Jurkat, Clone E6-1 (cell line): Measurements from ENCODE around the gene SF3B1. TPM values are rescaled to one million over a fixed set of nuclear protein-coding genes. Genes with fewer than 3 reads are reported as not detected.
A peak's percentile ranks its signal among the peaks of the same experiment; 100 is the strongest.
"Not testable (repeated sequence)": the region's sequence is repeated elsewhere in the genome, so short reads cannot be mapped to it uniquely, and the experiment has no call there.

ENCODE experiments used
- DNase-seq: peaks from one replicate; pipeline ENCODE4 v3.0.0-alpha.2; 2011; ENCODE audit warnings: low read depth, low spot score
- H3K4me3 ChIP-seq: 2 replicates; pipeline ENCODE4 v1.5.1; 2011; ENCODE audit warnings: mild to moderate bottlenecking, low read length, control low read depth, moderate library complexity
- polyA plus RNA-seq: library from polyadenylated mRNA; unstranded; fragments of >200 nt; gene quantifications from one replicate; pipeline ENCODE4 v1.2.1, GENCODE V29; 2012; ENCODE audit warnings: missing spikeins; ENCODE audit not compliant: insufficient read length, insufficient read depth

The SF3B1 gene, protein sequence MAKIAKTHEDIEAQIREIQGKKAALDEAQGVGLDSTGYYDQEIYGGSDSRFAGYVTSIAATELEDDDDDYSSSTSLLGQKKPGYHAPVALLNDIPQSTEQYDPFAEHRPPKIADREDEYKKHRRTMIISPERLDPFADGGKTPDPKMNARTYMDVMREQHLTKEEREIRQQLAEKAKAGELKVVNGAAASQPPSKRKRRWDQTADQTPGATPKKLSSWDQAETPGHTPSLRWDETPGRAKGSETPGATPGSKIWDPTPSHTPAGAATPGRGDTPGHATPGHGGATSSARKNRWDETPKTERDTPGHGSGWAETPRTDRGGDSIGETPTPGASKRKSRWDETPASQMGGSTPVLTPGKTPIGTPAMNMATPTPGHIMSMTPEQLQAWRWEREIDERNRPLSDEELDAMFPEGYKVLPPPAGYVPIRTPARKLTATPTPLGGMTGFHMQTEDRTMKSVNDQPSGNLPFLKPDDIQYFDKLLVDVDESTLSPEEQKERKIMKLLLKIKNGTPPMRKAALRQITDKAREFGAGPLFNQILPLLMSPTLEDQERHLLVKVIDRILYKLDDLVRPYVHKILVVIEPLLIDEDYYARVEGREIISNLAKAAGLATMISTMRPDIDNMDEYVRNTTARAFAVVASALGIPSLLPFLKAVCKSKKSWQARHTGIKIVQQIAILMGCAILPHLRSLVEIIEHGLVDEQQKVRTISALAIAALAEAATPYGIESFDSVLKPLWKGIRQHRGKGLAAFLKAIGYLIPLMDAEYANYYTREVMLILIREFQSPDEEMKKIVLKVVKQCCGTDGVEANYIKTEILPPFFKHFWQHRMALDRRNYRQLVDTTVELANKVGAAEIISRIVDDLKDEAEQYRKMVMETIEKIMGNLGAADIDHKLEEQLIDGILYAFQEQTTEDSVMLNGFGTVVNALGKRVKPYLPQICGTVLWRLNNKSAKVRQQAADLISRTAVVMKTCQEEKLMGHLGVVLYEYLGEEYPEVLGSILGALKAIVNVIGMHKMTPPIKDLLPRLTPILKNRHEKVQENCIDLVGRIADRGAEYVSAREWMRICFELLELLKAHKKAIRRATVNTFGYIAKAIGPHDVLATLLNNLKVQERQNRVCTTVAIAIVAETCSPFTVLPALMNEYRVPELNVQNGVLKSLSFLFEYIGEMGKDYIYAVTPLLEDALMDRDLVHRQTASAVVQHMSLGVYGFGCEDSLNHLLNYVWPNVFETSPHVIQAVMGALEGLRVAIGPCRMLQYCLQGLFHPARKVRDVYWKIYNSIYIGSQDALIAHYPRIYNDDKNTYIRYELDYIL
- polyA plus RNA-seq: 355 TPM

DNA sequence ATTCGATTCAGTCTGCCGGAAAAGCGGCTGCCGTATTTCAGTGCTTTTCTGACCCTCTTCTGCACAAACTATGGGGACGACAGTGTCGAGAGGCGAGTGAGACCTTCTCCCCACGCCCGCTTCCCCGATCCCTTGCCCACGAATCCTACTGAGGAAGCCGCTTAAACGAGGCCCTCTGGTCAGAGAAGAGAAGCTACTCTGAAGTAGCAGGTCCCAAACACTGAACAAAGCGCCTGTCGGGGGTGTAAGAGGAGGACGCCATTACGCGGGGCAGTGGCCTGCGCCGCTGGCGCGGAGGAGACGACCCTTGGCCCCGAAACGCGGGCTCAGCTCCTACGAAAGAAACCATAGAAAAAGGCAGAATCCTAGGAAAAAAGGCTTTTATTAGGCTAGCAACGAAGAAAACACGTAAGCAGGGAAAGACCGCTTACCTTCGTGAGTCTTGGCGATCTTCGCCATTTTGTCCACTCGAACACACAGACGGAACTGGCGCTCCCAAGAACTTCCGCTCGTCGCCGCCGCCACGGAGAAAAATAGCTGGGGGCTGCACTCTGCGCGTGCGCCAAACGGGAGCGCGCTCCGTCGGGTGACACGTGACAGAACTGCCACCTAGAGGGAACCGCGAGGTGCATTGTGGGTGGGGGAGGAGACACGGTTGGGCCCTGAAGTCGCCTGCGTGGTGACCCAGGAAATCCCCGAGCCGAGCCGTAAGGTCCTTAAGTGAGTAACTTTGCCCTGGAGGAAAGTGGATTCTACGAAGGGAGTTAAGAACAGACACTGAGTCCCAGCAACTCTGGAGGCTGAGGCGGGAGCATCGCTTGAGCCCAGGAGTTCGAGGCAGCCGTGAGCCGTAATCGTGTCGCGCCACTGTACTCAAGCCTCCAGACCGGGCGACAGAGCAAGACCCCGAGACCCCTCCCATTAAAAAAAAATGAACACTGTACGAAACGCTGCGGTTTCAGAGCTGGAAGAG is at the start of gene SF3B1:
SF3B1 (minus strand) TSS at position 488 of the 973 bp plus-strand sequence; CDS start at position 459, 29 bp downstream.
- H3K4me3 ChIP-seq: peak within 1 kb of the TSS; percentile 89
- DNase-seq: peak; percentile 97

GRCh38 chr2:197484248-197484647 is 49.4 kb upstream of the SF3B1 start:
- not testable (repeated sequence) for DNase-seq, H3K4me3 ChIP-seq

GRCh38 chr2:197480165-197481036 is 45.6 kb upstream of the SF3B1 start:
- no peak overlapping the region for H3K4me3 ChIP-seq
- DNase-seq: no peak

DNA sequence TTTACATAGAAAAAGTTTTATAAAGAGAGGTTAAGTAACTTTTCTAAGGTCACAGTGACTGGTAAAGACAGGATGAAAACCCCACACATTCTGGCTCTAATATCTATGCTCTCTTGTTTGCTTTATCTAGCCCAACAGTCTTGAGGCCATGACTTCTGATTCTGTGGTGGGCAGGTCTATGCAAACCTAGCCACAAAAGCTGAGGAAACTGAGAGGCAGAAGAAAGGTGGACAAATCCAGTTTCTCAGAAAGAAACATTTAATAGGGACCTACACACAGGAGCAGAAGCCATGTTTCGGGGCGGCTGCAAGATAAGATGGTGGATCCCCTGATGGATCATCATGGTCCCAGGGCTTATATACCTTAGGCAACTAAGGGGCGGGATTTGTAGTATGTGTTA is 43.0 kb upstream of the SF3B1 start:
- H3K4me3 ChIP-seq: no peak overlapping the region
- no peak for DNase-seq

DNA sequence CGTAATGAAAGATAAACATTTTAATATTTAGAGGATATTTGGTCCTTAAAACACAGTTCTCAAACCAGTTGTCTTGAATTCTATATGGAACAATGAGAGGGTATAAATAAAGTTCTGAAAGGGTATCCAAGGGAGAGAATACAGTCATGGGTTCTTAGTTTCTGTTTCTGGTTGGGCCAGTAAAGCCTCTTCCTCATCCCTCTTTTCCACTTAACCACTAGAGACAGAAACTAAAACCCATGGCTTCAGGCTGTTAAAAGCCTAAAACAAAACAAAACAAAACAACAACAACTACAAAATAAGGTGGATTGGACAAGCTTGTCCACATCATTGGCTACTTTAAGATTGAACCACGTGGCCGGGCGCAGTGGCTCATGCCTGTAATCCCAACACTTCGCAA is 37.3 kb upstream of the SF3B1 start:
- no peak overlapping the region for H3K4me3 ChIP-seq
- DNase-seq: no peak

DNA sequence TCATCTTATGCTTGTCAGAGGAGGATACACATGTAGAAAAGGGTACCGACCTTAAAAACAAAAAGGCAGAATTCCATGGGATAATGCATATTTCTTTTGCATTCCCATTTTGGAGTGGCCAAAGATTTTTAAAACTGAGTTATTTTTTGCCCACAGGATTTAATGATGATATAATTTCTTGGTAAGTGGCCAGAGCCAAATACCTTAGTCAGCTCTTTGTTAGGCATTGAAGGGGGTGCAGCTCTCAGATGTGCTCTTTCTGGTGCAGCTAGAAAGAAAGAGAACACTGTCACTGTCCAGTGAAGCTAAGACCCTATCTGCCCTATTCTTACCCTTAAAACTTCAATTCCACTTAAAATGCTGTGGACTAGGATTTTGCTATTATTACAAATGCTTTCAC is 29.3 kb upstream of the SF3B1 start:
- DNase-seq: no peak
- no peak overlapping the region for H3K4me3 ChIP-seq

DNA sequence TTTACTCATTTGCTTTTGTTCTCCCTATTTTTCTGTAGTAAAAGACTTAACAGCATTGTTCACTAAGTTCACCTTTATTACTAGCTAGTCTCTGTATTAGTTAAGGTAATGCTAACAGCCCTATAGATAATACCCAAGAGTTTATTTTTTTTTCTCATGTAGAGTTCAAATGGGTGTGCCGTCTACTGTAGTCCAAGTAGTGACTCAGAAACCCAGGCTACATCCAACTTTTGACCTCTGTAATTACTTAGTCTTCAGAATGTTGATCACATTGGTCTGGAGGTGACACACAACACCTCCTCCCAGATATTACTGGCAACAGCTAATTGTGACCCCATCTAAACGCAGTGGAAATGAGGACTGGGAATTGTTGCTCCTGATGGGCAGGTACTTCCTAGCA is 26.2 kb upstream of the SF3B1 start:
- no peak overlapping the region for H3K4me3 ChIP-seq
- DNase-seq: no peak

DNA sequence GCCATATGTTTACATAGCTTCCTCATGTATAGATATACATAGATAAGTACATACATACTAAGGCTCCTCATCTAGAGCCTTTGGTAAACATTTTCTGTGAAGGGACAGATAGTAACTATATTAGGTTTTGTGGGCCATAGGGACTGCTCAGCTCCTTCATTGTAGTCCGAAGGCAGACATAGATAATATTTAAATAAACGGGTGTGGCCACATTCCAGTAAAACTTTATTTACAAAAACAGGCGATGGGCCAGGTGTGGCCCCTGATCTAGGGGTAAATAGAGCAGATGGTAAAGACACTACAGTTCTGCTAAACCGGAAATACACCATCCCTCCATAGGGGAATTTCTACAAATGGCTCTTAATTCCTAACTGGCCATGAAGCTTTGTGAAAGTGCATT is 25.8 kb upstream of the SF3B1 start:
- H3K4me3 ChIP-seq: no peak overlapping the region
- DNase-seq: no peak

- H3K4me3 ChIP-seq: no peak overlapping the region
- DNase-seq: no peak
These were observed 20.6 kb upstream of the SF3B1 start for GRCh38 chr2:197455428-197455827.

DNA sequence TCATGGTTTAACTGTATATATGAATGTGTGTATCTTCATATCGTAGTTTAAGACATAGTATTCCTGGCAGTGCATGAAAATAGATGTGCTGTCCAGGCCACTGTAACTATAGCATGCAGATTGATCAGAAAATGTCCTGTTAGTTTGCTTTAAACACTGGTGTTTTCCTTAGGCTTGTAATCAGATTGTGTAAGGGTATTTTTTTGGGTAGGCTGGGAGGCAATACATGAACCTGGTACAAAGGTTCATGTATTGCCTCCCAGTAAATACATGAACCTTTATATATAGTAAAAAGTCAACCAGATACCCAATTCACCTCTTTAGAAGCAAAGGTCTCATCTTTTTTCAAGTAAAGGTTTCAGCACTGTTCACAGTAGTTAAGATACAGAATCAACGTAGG is 20.1 kb upstream of the SF3B1 start:
- no peak overlapping the region; the same call in 1 of the 2 replicates for H3K4me3 ChIP-seq
- DNase-seq: no peak

DNA sequence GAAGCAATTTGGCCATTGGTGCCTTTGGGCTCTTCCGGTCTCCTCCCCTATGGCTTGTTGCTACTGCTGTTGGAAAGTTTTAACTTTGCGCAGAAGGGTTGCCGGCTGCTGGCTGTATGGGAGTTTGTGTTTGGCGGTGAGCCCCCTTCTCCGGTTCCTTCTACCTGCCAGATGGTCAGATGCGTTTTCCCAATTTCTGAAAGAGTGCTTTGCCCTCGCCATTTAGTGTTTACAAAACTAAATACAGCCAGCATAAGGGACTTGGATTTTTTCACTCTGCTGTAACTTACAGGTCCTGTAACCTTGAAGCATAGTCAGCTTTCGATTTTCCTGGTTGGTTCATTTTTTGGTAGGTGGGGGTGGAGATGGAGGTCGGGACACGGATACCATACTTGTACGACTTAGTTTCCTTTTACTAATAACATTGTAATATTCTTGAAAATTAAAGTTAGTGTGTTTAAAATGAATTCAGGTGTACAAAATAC is 19.1 kb upstream of the SF3B1 start:
- peak overlapping the region; percentile 93 for H3K4me3 ChIP-seq
- peak; percentile 76 for DNase-seq

GRCh38 chr2:197453123-197453913 is 18.5 kb upstream of the SF3B1 start, which contains the start of gene COQ10B:
COQ10B (plus strand) TSS chr2:197453552; CDS start chr2:197453561, 9 bp downstream.
- peak; percentile 99 for DNase-seq
- H3K4me3 ChIP-seq: peak within 1 kb of the TSS; percentile 93

GRCh38 chr2:197452754-197453122 is 17.9 kb upstream of the SF3B1 start:
- H3K4me3 ChIP-seq: peak overlapping the region; percentile 93
- DNase-seq: no peak

GRCh38 chr2:197450935-197451358 is 16.1 kb upstream of the SF3B1 start:
- not testable (repeated sequence) for H3K4me3 ChIP-seq
- peak; percentile 16 for DNase-seq

GRCh38 chr2:197450465-197450864 is 15.6 kb upstream of the SF3B1 start:
- no peak overlapping the region for H3K4me3 ChIP-seq
- DNase-seq: no peak

DNA sequence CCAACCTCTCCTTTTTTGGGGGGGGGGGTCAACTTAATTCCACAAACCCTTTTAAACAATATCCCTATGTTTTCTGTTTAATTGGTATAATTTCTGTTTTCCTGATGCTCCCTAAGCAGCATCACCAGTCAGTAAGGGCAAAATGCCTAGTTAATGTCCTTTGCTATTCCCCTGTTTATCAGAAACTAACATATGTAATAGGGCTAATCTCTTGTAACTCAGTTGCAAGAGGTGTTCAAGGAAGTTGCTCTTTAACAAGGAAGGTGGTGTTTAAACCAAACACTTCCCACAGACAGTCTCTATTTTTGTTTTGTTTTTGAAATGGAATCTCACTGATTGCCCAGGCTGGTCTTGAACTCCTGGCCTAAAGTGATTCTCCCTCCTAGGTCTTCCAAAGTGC is 12.0 kb upstream of the SF3B1 start:
- H3K4me3 ChIP-seq: no peak overlapping the region
- no peak for DNase-seq
